NCI-H2107 (cell line): ENCODE results near the gene ACAD10.
"Not testable (repeated sequence)": the region's sequence is repeated elsewhere in the genome, so short reads cannot be mapped to it uniquely, and the experiment has no call there.

Experiments
- DNase-seq: peaks from one replicate; lab custom pipeline; 2025; lab: John Stamatoyannopoulos, UW

ACAD10 gene

DNA sequence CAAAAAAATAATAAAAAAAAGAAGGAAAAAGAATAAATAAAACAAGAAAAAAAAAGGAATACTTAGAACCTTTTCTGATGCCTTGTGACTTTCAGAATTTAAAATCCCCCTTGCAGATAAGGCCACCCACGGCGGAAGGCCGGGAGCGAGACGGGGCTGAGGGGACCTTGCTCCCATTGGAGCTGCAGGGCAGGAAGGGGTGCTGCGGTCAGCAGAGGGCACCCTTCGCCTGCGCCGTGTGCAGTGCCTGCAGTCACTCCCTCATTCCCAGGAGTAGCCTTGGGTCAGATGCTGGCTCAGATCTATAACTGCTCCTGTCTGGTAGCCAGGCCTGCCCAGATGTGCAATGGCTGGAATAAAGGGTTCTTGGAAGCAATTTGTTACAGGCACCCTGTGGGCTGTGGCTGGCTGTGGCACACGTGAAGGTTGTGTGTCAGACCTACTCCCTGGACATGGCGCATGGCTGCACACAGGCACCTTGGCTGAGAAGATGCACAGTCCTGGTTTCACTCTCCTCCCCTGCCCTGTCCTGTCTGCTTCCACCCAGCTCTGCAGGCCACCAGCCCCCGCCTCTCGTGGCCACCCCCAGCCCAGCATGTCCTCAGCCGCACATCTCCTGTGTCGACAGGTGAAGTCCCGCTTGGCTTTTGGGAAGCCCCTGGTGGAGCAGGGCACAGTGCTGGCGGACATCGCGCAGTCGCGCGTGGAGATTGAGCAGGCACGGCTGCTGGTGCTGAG is 67.5 kb downstream of the ACAD10 start:
- DNase-seq = no peak

DNA sequence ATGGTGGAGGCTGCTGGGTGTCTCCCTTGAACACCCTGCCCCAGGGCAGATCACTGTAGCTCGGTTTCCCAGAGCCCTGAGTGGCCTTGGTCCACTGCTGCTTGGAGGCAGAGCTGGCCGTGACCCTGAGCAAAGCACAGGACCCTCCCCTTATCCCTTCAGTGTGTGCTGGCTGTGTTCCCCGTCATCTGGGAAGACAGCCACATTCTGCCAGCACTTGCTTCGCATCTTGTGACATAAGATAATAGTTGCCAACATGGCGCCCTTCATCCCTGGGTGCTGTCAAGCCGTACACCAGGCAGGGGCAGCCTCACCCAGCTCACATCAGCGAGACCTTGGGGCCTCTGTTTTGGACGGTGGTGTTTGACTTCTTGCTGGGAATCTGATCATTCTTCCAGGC is 68.8 kb downstream of the ACAD10 start:
- DNase-seq = no peak

DNA sequence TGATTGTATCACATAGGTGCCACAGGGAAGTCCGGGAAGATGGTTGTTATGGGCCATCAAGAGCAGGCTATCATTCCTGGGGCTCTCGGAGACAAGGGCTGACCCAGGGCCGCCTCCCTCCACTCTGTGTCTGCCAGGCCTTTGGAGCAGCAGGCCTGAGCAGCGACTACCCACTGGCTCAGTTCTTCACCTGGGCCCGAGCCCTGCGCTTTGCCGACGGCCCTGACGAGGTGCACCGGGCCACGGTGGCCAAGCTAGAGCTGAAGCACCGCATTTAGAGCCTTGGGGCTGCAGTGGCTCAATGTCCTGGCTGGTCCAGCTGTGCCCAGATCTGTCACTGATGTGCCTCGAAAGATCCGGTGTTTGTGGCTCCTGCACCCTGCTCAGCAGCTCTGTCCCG is 70.3 kb downstream of the ACAD10 start:
- DNase-seq = no peak

DNA sequence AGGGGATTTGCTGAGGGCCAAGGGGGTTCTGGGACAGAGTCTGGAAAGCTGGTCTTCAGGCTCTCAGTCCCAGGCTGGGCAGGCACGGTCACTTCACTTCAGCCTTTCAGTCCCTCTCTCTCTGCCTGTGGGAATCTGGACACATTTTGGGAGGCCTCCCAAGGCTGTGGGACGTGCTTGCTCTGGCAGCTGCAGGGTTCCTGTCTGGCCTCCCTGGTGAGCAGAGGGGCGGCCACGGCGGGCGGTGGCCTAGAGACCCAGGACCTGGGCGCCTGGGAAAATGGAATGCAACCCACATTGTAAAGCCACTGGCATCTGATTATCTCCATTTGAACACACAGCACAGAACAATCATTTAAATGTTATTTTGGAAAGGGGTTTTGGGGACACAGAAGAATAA is 70.8 kb downstream of the ACAD10 start:
- no peak for DNase-seq

DNA sequence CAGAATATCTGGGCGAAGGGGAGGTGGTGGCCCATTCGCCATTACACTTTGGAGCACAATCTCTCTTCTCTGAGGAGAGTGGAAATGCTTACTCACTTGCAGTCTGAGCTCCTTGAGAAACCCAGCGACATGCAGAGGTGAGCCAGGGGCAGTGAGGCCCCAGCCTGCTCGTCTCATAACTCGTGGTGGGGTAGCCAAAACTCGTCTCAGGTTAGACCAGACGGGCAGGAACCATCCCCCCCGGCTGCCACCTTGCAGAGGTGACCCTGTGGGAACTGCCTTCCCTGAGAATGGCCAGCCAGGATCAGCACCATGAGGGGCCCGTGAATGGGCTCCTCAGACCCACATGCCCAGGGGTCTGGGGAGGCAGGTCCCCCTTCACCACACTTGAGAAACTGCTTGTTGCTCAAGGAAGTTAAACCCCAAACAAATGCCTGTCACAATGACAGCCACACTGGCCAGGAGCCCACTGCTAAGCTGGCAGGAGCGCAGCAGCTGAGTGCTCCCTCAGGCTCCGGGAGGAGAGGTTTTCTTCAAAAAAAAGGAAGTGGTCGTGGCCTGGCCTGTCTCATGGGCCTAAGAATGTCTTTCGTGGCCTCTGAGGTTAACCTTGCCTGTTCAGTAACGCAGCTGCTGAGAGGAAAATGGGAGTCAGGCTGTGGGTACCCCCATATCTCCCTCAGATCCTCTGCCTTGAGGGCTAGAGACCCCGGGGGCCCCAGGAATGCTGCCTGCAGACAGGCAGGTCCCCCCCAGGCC is 71.7 kb downstream of the ACAD10 start:
- no peak for DNase-seq

DNA sequence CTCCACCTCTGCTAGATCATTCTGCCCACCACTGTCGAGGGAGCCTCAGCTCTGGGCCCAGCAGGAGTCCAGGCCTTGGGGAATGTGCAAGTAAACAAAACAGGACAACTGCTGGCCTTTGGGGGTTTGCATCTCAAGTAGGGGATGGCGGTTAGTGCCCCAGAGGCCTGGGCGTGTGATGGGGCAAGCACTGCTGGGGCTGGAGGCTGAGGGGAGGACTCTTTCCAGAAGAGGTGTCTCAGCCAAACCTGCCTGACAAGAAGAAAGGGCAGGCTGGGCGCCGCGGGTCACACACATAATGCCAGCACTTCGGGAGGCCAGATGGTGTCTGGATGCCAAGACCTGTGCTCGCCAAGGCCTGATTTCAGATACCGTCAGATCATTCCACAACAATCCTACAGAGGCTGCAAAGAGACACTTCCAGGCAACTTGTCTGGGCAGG is 72.3 kb downstream of the ACAD10 start:
- DNase-seq = no peak

DNA sequence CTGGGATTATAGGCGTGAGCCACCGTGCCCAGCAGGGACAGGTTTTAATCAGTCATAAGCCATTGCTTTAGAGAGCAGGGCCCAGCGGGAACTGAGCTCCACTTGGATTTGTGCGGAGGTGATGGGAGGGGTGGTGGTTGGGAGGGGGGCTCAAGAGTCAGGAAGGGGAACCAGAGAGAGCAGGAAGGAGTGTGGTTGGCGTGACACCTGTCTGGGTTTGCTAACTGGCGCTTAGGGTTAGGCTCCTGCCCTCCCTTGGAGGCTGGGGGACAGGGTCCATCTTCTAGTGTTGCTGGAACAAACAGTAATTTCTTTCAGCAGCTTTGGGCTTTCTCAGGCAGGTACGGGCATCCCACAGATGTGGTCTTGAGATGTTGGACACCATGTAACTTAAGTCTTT is 73.4 kb downstream of the ACAD10 start:
- no peak for DNase-seq

DNA sequence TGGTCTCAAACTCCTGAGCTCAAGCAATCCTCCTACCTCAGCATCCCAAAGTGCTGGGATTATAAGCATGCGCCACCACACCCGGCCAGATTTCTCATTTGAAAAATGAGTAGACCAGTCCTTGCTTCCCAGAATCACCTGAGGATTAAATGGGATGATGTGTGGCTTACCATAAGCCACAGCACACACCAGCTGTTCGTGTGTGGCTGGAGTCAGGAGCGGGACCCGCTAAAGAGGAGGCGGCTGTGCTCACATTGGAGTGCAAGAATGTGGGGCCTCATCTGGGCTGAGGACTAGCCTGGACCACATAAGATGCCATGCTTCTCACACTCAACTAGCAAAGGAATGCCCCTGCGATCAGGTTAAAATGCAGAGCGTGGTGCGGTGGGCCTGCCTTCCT is 74.1 kb downstream of the ACAD10 start:
- no peak for DNase-seq

DNA sequence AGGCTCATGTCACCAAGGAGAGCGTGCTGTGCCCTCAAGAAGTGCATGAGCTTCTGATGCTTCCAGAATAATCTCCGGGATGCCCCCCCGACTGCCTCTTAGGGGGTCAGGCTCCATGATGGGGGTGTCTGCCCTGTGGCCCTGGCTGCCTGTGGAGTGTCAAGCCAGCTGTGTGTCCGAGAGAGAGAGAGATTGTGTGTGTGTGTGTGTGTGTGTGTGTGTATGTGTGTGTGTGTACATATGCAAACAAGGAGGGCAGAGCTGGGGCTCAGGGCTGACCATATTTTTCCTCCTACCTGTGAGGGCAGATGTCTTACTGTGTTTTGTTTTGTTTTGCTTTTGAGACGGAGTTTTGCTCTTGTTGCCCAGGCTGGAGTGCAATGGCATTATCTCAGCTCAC is 75.2 kb downstream of the ACAD10 start:
- DNase-seq = no peak

DNA sequence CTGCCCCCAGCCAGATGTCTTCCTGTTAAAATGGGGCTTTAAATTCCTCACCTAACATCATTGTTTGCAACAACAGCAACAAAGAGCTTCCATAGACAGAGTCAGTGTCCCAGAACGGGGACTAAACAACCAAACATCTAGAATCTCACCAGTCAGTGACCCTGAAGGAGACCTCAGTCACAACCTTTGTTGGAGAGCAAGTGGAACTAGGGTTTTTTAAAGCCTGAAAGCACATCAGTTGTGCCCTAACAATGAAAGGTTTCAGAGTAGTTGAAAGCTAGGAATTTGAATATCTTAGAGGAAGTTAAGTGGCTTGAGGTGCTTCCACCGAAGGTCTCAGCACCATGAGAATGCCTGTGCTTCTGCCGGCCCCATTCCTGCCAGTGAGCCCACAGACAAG is 75.9 kb downstream of the ACAD10 start:
- no peak for DNase-seq

DNA sequence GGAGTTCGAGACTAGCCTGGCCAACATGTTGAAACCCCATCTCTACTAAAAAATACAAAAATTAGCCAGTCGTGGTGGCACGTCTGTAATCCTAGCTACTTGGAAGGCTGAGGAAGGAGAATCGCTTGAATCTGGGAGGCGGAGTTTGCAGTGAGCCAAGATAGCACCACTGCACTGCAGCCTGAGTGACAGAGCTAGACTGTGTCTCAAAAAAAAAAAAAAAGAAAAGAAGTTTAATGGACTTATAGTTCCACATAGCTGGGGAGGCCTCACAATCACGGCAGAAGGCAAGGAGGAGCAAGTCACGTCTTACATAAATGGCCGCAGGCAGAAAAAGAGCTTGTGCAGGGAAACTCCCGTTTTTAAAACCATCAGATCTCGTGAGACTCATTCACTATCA is 77.7 kb downstream of the ACAD10 start:
- not testable (repeated sequence) for DNase-seq

DNA sequence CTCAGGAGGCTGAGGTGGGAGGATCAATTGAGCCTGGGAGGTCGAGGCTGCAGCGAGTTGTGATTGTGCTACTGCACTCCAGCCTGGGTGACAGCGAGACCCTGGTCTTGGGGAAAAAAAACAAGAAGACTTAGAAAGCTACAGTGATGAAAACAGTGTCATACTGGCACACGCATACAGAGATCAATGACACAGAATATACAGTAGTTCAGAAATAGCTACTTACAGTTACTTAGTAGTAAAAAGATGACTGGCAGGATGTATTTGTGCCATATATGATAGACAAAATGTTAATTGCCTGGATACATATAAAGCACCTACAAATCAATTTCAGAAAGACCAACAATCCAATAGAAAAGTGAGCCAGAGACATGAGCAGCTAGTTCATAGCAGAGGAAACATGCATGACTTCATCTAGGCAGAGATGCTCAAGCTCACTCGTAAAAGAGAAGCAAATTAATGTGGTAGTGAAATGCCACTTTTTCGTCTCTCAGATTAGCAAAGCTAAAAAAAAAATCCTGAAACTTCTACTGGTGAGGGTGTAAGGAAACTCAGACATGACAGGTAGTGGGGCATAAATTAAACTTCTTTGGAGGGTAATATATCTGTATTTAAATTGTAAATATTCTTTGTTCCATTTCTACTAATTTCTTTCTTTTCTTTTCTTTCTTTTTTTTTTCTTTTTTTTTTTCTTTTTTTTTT is 78.4 kb downstream of the ACAD10 start:
- no peak for DNase-seq

DNA sequence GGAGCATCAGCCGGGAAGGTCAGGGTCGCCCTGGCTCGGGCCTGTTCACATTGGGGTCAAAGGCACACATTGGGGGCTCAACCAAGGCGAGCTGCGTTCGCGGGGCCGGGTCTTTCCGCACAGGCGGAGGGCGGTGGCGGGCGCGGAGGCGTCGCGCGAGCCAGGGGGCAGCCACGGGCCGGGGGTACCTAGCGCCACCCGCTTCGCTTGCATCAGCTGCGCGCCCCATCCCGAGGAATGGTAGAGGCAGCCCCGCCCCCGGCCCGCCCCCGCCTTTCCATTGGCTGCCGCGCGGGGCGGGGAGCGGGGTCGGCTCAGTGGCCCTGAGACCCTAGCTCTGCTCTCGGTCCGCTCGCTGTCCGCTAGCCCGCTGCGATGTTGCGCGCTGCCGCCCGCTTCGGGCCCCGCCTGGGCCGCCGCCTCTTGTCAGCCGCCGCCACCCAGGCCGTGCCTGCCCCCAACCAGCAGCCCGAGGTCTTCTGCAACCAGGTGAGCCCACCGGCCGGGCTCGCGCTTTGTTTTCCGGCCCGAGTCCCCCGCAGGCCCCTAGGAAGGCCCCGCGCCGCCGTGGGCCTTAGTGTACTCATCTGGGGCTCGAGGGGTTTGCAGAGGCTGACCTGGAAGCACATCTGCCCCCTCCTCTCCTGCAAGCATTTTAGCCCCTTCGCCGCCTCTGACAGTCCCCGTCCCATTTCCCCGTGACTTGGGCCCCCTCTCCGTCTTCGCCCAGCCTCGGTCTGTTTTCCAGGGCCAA is 80.9 kb downstream of the ACAD10 start, which contains the start of gene ALDH2:
Gene ALDH2 (plus strand): TSS at position 326 of the 754 bp plus-strand sequence. CDS start 50 bp downstream, at position 376.
- peak; percentile 25 for DNase-seq

DNA sequence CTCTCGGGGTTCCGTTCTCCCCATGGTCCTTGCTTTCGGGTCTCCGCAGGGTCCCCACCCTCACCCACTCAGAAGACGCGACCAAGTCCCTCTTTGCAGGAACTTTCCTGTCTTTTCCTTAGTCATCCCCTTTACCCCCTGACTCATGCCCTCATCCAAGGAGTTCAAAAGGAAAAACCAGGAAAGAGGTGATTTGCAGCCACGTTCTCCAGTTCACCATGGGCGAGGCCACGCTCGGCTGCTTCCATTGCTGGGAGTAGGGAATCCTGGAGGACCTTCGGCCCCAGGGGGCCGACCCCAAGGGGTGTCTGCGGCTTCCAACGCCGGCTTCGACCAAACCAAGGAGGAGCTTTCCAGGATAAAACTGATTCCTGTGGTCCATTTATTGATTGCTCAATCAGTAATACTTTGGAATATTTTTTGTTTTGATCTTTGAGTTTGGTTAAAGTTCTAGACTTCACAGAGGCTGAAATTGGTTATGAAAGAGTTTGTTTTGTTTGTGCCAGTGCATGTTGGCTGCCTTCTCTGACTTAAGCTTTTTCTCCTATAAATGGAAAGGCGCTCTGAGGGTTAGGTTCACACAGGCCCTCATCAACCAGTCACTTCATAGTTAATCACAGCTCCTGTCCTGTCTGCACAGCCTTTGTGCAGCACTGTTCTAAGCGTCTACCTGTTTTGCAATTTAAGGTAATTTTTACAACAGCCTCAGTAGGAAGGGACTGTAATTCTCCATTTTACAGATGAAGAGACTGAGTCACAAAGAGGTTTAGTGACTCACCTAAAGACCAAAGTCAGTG is 81.7 kb downstream of the ACAD10 start:
- no peak for DNase-seq

DNA sequence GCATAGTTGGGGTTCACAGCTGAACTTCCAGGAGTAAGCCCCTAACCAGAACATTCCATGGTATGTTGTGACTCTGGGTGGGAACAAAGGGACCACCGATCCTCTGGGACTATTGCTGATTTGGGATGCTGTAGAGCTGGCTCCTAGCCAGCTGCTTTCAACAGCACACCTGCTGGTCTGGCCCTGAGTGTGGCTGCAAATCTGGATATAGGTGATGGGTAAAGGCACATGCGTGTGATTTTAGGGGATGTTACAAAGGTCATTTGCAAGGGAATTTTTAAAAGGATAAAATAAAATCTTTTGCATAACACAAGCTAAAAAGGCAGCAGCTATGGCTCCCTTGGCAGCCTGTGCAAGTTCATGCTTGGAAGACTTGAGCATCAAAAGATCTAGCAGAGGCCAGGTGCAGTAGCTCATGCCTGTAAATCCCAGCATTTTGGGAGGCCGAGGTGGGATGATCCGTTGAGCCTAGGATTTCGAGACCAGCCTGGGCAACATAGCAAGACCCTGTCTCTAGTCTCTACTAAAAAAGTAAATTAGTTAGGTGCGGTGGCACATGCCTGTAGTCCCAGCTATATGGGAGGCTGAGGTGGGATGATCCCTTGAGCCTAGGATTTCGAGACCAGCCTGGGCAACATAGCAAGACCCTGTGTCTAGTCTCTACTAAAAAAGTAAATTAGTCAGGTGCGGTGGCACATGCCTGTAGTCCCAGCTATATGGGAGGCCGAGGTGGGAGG is 82.5 kb downstream of the ACAD10 start:
- no peak for DNase-seq

DNA sequence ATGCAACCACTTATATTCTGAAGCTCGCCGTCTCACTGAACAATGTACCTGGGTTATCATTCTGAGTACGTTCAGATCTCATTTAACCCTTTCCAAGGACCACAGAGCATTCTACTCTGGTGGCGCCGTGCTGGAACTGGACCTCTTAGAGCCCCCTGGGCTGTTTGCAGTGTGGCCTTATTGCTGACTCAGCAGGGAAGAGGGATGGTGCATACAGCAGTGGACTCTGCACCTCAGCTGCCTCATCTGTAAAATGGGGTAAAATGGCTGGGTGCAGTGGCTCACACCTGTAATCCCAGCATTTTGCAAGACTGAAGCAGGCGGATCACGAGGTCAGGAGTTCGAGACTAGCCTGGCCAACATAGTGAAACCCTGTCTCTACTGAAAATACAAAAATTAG is 83.7 kb downstream of the ACAD10 start:
- no peak for DNase-seq

DNA sequence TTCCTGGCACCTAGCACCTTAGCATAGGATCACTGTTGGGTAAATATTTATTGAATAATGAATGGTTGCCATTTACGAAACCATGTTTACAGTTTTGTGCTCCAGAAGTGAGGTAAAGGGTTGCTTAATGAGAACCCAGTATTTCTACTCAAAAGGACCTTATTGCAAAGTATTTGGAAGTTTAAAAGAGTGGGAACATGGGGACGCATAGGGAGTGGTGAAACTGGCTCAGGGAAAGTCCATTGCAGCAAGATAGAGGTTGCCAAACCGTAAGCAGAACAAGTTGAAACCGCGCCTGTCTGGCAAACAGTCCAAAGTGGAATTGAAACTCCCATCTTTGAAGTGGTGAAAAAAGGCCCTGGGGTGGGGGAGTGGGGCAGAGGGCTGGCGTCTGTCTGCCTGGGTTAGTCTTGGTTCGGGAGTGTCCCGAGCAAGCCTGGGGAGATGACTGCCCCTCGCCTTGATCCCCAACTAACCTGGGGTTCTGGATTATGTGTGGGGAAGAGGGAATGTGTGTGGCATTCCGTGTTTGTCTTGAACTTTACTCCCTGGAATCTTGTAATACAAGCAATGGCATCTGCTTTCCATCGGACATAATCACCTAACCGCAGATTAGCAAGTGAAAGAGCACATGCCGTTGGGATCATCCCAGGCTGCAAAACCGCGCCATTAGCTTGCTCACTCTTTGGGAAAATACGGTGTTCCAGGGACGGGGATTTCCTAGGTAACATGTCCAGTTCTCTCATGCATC is 88.1 kb downstream of the ACAD10 start:
- DNase-seq = no peak

DNA sequence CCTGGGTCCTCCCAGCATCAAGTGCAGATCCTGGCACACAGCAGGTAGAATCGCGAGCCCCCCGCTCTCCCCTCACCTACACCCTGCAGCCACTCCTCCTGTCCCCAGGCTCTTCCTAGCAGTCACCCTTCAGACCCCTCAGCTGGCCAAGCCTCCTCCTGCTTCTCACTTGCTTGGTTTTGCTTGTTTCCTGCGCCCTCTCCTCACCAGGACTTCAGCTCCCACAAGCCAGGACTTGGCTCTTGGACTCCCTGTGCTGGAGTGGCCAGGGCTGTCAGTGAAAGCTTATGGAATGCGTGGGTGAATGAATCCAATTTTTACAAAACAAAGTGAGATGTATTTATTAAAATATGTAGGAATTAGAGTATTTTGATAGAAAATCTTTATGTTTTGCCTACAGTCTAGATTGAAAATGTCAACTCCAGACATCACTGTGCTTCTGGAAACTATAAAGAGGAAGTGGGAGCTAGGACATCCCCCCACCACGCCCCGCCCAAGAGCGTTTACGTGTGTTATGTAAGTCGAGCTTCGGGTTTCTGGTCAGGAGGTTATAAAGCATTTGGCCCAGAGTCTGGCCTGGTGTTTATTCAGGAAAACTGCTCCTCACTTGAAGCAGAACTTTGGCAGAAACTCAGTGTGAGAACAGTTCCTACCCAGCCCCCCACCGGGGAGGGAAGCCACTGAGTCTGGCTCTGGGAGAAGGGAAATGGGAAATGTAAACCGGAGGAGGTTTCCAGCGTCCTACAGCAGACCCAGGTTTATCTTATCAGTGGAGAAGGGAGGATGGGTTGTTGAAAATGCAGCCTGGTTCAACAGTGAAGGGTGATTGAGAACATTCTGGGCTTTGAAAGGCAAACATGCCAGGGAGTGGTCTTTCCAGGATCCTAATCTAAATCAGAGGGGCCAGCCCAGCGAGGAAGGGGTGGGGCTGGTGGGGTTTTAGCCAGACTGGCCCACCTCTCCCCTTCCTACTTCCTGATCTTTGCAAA is 89.6 kb downstream of the ACAD10 start:
- DNase-seq = no peak
